Activated naive CD8-positive, alpha-beta T cell (primary cell): ENCODE measurements around the gene CACNA1H.

Source experiments
- H3K27ac Mint-ChIP-seq: one replicate; pipeline ENCODE4 v1.8.0; 2021; ENCODE audit warnings: mixed read lengths
- H3K27me3 Mint-ChIP-seq: one replicate; pipeline ENCODE4 v1.8.0; 2021; ENCODE audit warnings: mixed read lengths
- H3K36me3 Mint-ChIP-seq: one replicate; pipeline ENCODE4 v1.8.0; 2021; ENCODE audit warnings: mixed read lengths
- H3K4me1 Mint-ChIP-seq: one replicate; pipeline ENCODE4 v1.8.0; 2021; ENCODE audit warnings: low read depth, mixed read lengths
- H3K4me3 Mint-ChIP-seq: one replicate; pipeline ENCODE4 v1.8.0; 2021; ENCODE audit warnings: mild to moderate bottlenecking, mixed read lengths
- H3K9me3 Mint-ChIP-seq: one replicate; pipeline ENCODE4 v1.8.0; 2021; ENCODE audit warnings: low read depth, mixed read lengths

Gene CACNA1H

DNA sequence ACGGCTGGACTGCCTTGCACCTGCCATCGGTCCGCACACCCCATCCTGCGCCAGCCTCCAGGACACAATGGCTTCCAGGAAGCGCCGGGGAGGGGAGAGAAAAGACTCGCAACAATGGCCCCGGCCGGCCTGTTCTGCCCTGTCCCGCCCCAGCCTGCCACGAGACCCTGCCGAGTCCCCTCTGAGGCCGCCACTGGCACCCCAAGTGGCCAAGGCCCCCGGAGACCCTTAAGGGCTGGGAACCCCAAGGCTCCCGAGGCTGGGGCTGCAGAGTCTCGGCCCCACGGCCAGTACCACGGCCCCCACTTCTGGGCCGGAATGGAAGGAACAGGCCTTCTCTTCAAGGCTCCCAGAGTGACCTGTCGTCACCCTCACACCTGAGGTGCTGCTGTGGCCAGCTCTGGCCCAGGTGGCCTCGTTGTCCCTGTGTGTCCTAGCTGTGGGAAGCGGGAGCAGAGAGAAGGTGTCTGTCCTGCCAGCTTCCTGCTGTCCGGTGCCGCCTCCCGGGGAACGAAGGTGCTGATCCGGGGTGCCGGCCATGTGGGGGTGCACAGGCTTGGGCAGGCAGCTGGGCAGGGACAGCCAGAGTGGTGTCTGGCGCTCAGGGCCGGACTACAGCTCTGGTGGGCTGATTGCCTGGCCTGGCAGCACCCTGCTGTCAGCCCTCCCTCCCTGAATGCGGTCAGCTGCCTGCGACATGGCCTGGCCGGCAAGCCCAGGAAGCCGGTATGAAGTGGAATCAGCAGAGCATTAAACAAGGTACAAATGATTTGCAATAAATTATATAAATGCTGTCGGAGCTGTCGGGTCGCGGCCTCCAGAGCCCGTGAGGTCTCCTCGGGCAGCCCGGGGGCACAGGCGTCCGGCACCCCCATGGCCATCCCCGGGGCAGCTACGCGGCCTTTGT, 8.2 kb upstream of the CACNA1H start:
- Mint-ChIP-seq H3K9me3 (no peaks in the 10 kb centered on the region), H3K36me3 (no peaks in the 10 kb centered on the region), H3K4me1 (peaks cover 3% of the 10 kb centered on the region), H3K4me3 (no peak overlapping the region), H3K27ac (no peak overlapping the region), H3K27me3 (no peaks in the 10 kb centered on the region)

DNA sequence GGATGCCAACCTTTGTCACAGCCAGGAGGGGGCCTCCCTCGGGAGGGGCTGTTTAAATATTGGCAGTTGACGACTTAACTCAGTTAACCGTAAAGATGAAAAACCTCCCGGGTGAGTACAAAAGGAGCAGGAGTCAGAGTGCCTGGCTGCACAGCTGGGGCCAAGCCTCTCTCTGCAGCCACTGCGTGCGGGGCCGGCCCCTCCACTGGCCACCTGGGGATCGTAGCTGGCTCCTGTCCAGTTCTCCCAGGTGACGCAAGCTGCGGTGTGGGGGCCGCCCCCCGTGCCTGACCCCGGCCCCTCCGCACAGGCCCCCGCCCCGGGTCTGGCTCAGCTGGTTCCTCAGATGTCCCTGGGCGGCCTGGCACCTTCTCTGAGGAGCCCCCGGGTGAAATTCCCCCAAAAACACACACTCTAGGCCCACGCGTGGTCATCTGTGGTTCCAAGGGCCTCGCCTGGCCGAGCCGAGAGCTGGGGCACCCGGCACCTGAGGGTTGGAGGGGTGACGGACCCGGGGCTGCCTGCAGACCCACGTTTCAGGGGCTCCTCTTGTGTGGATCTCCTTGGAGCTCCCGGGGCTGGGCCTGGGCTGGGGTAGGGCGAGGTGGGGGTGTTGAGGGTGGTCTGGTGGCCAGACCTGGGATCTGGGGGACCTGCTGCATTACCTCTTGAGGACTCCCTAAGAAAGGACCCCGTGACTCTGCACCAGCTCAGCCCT, 7.4 kb upstream of the CACNA1H start:
- H3K9me3 Mint-ChIP-seq = no peaks in the 10 kb centered on the region
- H3K36me3 Mint-ChIP-seq = no peaks in the 10 kb centered on the region
- no peak overlapping the region for H3K27ac Mint-ChIP-seq
- H3K27me3 Mint-ChIP-seq = no peaks in the 10 kb centered on the region
- H3K4me1 Mint-ChIP-seq = peaks cover 3% of the 10 kb centered on the region
- H3K4me3 Mint-ChIP-seq = no peak overlapping the region

GRCh38 chr16:1146409-1146808, 6.5 kb upstream of the CACNA1H start:
- Mint-ChIP-seq H3K36me3 (no peaks in the 10 kb centered on the region), H3K27ac (no peak overlapping the region), H3K4me1 (peaks cover 3% of the 10 kb centered on the region), H3K27me3 (no peaks in the 10 kb centered on the region), H3K9me3 (no peaks in the 10 kb centered on the region), H3K4me3 (no peak overlapping the region)

DNA sequence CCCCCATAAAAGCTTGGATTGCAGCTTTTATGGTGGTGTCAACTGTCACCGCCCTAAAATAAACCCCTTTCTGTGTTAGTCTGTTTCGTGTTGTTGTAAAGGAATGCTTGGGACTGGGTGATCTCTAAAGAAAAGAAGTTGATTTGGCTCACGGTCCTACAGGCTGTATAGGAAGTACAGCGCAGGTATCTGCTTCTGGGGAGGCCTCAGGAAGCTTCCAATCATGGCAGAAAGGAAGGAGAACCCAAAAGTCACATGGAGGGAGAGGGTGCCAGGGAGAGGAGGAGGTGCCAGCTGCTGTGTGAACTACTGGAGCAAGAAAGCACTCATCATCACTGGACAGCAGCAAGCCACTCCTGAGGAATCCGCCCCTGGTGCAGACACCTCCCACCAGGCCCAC, 5.9 kb upstream of the CACNA1H start:
- no peaks in the 10 kb centered on the region for H3K36me3 Mint-ChIP-seq

GRCh38 chr16:1149101-1149636, 3.7 kb upstream of the CACNA1H start:
- no peaks in the 10 kb centered on the region for H3K27me3 Mint-ChIP-seq
- no peak overlapping the region for H3K27ac Mint-ChIP-seq
- H3K4me3 Mint-ChIP-seq = no peak overlapping the region
- H3K4me1 Mint-ChIP-seq = no peaks in the 10 kb centered on the region
- no peaks in the 10 kb centered on the region for H3K36me3 Mint-ChIP-seq
- no peaks in the 10 kb centered on the region for H3K9me3 Mint-ChIP-seq

More for the DNA sequence above, 5.9 kb upstream of the CACNA1H start:
- no peak overlapping the region for H3K4me3 Mint-ChIP-seq
- H3K27me3 Mint-ChIP-seq = no peaks in the 10 kb centered on the region
- no peaks in the 10 kb centered on the region for H3K9me3 Mint-ChIP-seq
- H3K27ac Mint-ChIP-seq = no peak overlapping the region
- peaks cover 3% of the 10 kb centered on the region for H3K4me1 Mint-ChIP-seq

DNA sequence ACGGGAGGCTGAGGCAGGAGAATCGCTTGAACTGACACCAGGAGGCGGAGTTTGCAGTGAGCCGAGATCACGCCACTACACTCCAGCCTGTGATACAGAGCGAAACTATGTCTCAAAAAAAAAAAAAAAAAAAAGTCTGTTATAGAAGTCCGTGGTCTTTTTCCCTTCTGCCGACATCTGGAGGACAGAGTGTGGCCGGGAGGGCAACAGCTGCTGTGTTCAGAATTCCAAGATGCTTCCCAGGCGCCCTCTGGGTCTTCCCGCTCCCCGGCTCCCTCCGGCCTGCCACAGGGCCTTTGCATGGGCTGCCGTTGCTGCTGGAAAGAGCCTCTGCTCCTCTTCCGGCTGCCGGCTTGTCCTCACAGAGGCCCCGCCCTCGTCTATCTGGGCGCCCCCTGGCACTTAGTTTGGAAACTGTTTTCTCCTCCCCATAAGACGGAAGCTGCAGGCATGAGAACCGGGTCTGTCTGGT, 2.4 kb upstream of the CACNA1H start:
- H3K9me3 Mint-ChIP-seq = no peaks in the 10 kb centered on the region
- no peak overlapping the region for H3K27ac Mint-ChIP-seq
- peaks cover 3% of the 10 kb centered on the region for H3K27me3 Mint-ChIP-seq
- H3K4me1 Mint-ChIP-seq = peaks cover 2% of the 10 kb centered on the region
- H3K36me3 Mint-ChIP-seq = no peaks in the 10 kb centered on the region
- H3K4me3 Mint-ChIP-seq = no peak overlapping the region

GRCh38 chr16:1151424-1152122, 1.3 kb upstream of the CACNA1H start:
- H3K27ac Mint-ChIP-seq = peak overlapping the region; percentile 46
- H3K36me3 Mint-ChIP-seq = no peaks in the 10 kb centered on the region
- peaks cover 3% of the 10 kb centered on the region for H3K27me3 Mint-ChIP-seq
- H3K4me1 Mint-ChIP-seq = peaks cover 2% of the 10 kb centered on the region
- no peaks in the 10 kb centered on the region for H3K9me3 Mint-ChIP-seq
- H3K4me3 Mint-ChIP-seq = peak overlapping the region; percentile 32

DNA sequence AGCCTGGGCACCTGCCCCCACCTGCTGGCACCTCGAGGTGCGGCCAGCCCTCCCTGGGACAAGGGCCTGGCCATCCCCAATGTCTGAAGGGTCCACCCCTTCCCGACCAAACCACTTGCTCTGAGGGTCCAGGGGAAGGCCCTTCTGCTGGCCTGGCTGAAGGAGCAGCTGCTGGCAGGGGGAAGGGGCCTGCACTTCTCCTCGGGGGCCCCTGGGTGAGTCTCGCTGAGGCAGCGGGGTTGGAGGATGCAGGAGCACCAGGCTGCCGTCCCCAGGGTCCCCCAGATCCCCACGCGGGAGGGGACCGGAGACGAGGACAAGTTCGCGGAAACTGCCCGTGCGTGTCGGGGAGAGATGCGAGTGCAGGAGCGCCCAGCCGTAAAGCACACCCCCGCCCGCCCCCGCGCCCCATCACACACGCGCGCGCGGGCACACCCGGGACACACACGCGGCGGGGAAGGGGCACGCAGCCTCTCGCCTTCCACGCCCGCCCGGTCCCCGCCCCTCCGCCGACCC, 725 bp upstream of the CACNA1H start:
- H3K27ac Mint-ChIP-seq = no peak overlapping the region
- H3K27me3 Mint-ChIP-seq = peaks cover 3% of the 10 kb centered on the region
- H3K36me3 Mint-ChIP-seq = no peaks in the 10 kb centered on the region
- peak overlapping the region; percentile 38 for H3K4me3 Mint-ChIP-seq
- peaks cover 2% of the 10 kb centered on the region for H3K4me1 Mint-ChIP-seq
- no peaks in the 10 kb centered on the region for H3K9me3 Mint-ChIP-seq

- Mint-ChIP-seq H3K36me3 (no peaks in the 10 kb centered on the region), H3K9me3 (no peaks in the 10 kb centered on the region), H3K4me3 (no peak overlapping the region), H3K27me3 (peaks cover 3% of the 10 kb centered on the region), H3K4me1 (peaks cover 2% of the 10 kb centered on the region), H3K27ac (no peak overlapping the region)
Measured at GRCh38 chr16:1153480-1154160, 714 bp downstream of the CACNA1H start.

- Mint-ChIP-seq H3K27me3 (peaks cover 3% of the 10 kb centered on the region), H3K27ac (no peak overlapping the region), H3K4me3 (peak overlapping the region; percentile 53), H3K9me3 (no peaks in the 10 kb centered on the region), H3K36me3 (no peaks in the 10 kb centered on the region), H3K4me1 (peaks cover 2% of the 10 kb centered on the region)
Measured at GRCh38 chr16:1154291-1154886, 1.5 kb downstream of the CACNA1H start.

GRCh38 chr16:1154887-1155331, 2.0 kb downstream of the CACNA1H start:
- no peak overlapping the region for H3K27ac Mint-ChIP-seq
- H3K4me3 Mint-ChIP-seq = no peak overlapping the region
- peaks cover 3% of the 10 kb centered on the region for H3K27me3 Mint-ChIP-seq
- no peaks in the 10 kb centered on the region for H3K9me3 Mint-ChIP-seq
- no peaks in the 10 kb centered on the region for H3K36me3 Mint-ChIP-seq
- H3K4me1 Mint-ChIP-seq = peaks cover 2% of the 10 kb centered on the region

GRCh38 chr16:1155353-1156054, 2.6 kb downstream of the CACNA1H start:
- H3K4me1 Mint-ChIP-seq = peaks cover 2% of the 10 kb centered on the region
- H3K27ac Mint-ChIP-seq = no peak overlapping the region
- H3K36me3 Mint-ChIP-seq = no peaks in the 10 kb centered on the region
- no peak overlapping the region for H3K4me3 Mint-ChIP-seq
- no peaks in the 10 kb centered on the region for H3K9me3 Mint-ChIP-seq
- H3K27me3 Mint-ChIP-seq = peaks cover 3% of the 10 kb centered on the region
